Spleen (tissue), 11 donors: ENCODE results near the gene HFE. TPM values are rescaled to one million over a fixed set of nuclear protein-coding genes. Genes with fewer than 3 reads are reported as not detected.

Experiments used
- DNase-seq: peaks from one replicate; pipeline ENCODE4 v3.0.0-alpha.2; 2020
- H3K27ac ChIP-seq, 8 donors: fragments of 200-600 bp; sonication (generic) in 7 of 8; 1 replicate in 4 of 8; 2 replicates in 4 of 8; pipeline versions ENCODE4 v1.5.0 to v1.8.0; 2016 to 2021; ENCODE audit warnings: inconsistent platforms in 4 of 8, mild to moderate bottlenecking in 4 of 8, moderate library complexity in 1 of 8
- H3K27me3 ChIP-seq, 7 donors: fragments of 200-600 bp; sonication (generic) in 6 of 7; replicated peaks in 1 of 7; 1 replicate in 4 of 7; 2 replicates in 3 of 7; pipeline versions ENCODE4 v1.5.0 to v1.8.0; 2016 to 2021; ENCODE audit warnings: inconsistent platforms in 3 of 7, mild to moderate bottlenecking in 1 of 7
- H3K36me3 ChIP-seq, 6 donors: fragments of 200-600 bp; sonication (generic) in 5 of 6; 1 replicate in 4 of 6; 2 replicates in 2 of 6; pipeline versions ENCODE4 v1.5.0 to v1.8.0; 2016 to 2021; ENCODE audit warnings: inconsistent platforms in 2 of 6
- H3K4me1 ChIP-seq, 6 donors: fragments of 200-600 bp; sonication (generic) in 5 of 6; 1 replicate in 3 of 6; 2 replicates in 3 of 6; pipeline versions ENCODE4 v1.5.0 to v1.8.0; 2016 to 2021; ENCODE audit warnings: inconsistent platforms in 3 of 6
- H3K4me3 ChIP-seq, 8 donors: fragments of 200-600 bp; sonication (generic) in 7 of 8; 1 replicate in 4 of 8; 2 replicates in 4 of 8; pipeline versions ENCODE4 v1.5.0 to v1.8.0; 2016 to 2021; ENCODE audit warnings: inconsistent platforms in 4 of 8, mild to moderate bottlenecking in 4 of 8, moderate library complexity in 2 of 8
- H3K9me3 ChIP-seq, 8 donors: fragments of 200-600 bp; sonication (generic) in 7 of 8; 1 replicate in 4 of 8; 2 replicates in 4 of 8; pipeline versions ENCODE4 v1.5.0 to v1.8.0; 2016 to 2021; ENCODE audit warnings: inconsistent platforms in 4 of 8
- POLR2A ChIP-seq, 3 donors: fragments of 450-650 bp; IDR thresholded peaks; one replicate each; pipeline ENCODE4 v1.5.1; 2017; ENCODE audit warnings: antibody characterized with exemption in 3 of 3, mild to moderate bottlenecking in 1 of 3
- POLR2AphosphoS5 ChIP-seq, 3 donors: sonication (generic); formaldehyde crosslinking; IDR thresholded peaks; one replicate each; pipeline ENCODE4 v1.5.1; 2017; ENCODE audit warnings: antibody characterized with exemption in 3 of 3
- whole genome bisulfite sequencing, 5 donors: extraction: QIAGEN DNeasy Blood & Tissue Kit in 3 of 5; methylation state at CpG; one replicate each; pipeline versions ENCODE4 v1.1.5 to v1.1.7; 2013 to 2018; 5-methylcytosine and 5-hydroxymethylcytosine counted together
- intact Hi-C: fragments of 100-400 bp; cut with DNase I; formaldehyde crosslinking; loops from one replicate; pipeline ENCODE4 v1.15.0; 2023; ENCODE audit warnings: low total_unique reads
- polyA plus RNA-seq, 3 donors: library from polyadenylated mRNA; stranded (reverse); fragments of 200-250 nt; gene quantifications; one replicate each; pipeline ENCODE4 v1.2.1, GENCODE V29; 2013
- total RNA-seq, 7 donors: library from RNA; depleted of rRNA in 3 of 7; stranded (reverse); fragments of >200 nt in 3 of 7; fragmentation: NEBNext Ultra II Directional in 4 of 7; extraction: Animal tissue kit (Norgen Biotek cat#: 25700) in 4 of 7; gene quantifications; one replicate each; pipeline versions ENCODE4 v1.1.0 to v1.2.1, GENCODE V29; 2016 to 2021
- TF ChIP-seq, protein P1 (sequence below), 11 experiments: fragments of 200-600 bp in 7 of 11; fragments of 450-650 bp in 4 of 11; sonication (generic) in 4 of 11; IDR thresholded peaks in 8 of 11; conservative IDR thresholded peaks in 3 of 11; 1 replicate in 7 of 11; 2 replicates in 4 of 11; pipeline versions ENCODE4 v1.4.0 to v1.8.0; 2016 to 2021; ENCODE audit warnings: antibody characterized with exemption in 11 of 11, inconsistent platforms in 4 of 11, mild to moderate bottlenecking in 1 of 11
- donor health status: healthy with polysubstance abuse.
- donor health status: DM: no; HTN: no; CAD: no; lungs with moderate emphysema.
- donor health status: DM: no; HTN: no; CAD: no.
- donor health status: Bipolar disorder and iron deficiency.
- donor health status: healthy.
- donor health status: DM: no; HTN: no; CAD: no.
- donor health status: DM: yes; HTN: yes; CAD: no.

The HFE gene
- total and polyA plus RNA-seq, 10 donors, result 2.4 to 30.3 (median 14.1) TPM

- no peak for TF ChIP-seq POLR2AphosphoS5 (IDR thresholded peaks at IDR 0.05)
- no peak for TF ChIP-seq POLR2A (IDR thresholded peaks at IDR 0.05)
- TF ChIP-seq, protein P1, sequence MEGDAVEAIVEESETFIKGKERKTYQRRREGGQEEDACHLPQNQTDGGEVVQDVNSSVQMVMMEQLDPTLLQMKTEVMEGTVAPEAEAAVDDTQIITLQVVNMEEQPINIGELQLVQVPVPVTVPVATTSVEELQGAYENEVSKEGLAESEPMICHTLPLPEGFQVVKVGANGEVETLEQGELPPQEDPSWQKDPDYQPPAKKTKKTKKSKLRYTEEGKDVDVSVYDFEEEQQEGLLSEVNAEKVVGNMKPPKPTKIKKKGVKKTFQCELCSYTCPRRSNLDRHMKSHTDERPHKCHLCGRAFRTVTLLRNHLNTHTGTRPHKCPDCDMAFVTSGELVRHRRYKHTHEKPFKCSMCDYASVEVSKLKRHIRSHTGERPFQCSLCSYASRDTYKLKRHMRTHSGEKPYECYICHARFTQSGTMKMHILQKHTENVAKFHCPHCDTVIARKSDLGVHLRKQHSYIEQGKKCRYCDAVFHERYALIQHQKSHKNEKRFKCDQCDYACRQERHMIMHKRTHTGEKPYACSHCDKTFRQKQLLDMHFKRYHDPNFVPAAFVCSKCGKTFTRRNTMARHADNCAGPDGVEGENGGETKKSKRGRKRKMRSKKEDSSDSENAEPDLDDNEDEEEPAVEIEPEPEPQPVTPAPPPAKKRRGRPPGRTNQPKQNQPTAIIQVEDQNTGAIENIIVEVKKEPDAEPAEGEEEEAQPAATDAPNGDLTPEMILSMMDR (IDR thresholded peaks at IDR 0.05 in 8 of 11, conservative IDR thresholded peaks at IDR 0.05 in 3 of 11), result no peak
- H3K9me3 ChIP-seq, result no peaks in the 10 kb centered on the region
- no peaks in the 10 kb centered on the region for H3K27me3 ChIP-seq
- peaks cover 0 to 94% (median 34%) of the 10 kb centered on the region in 6 donors for H3K36me3 ChIP-seq
- H3K27ac ChIP-seq, result peak overlapping the region in 1 of 8 donors; percentile 29
- intact Hi-C loops, result no loop called here
- H3K4me3 ChIP-seq, result no peak overlapping the region
- peaks cover 7 to 100% (median 52%) of the 10 kb centered on the region in 6 donors for H3K4me1 ChIP-seq
- no peak for DNase-seq
- 88 to 91% (median 89%) methylated on average over 2 of the region's 2 CpGs for WGBS, 5 donors
These were observed 46.5 kb downstream of the HFE start for GRCh38 chr6:26133730-26134129.

- no peak overlapping the region for H3K4me3 ChIP-seq
- H3K27me3 ChIP-seq, result no peaks in the 10 kb centered on the region
- DNase-seq, result no peak
- no peaks in the 10 kb centered on the region for H3K9me3 ChIP-seq
- peaks cover 0 to 83% (median 31%) of the 10 kb centered on the region in 6 donors for H3K4me1 ChIP-seq
- TF ChIP-seq, protein P1 (IDR thresholded peaks at IDR 0.05 in 8 of 11, conservative IDR thresholded peaks at IDR 0.05 in 3 of 11), result no peak
- TF ChIP-seq POLR2A (IDR thresholded peaks at IDR 0.05), result no peak
- no peak for TF ChIP-seq POLR2AphosphoS5 (IDR thresholded peaks at IDR 0.05)
- peaks cover 0 to 93% (median 25%) of the 10 kb centered on the region in 6 donors for H3K36me3 ChIP-seq
- H3K27ac ChIP-seq, result peak overlapping the region in 2 of 8 donors; percentile 13 to 23
- intact Hi-C loops, result no loop called here
These were observed 49.1 kb downstream of the HFE start for GRCh38 chr6:26136321-26136720.

GRCh38 chr6:26140254-26140966 lies 53.2 kb downstream of the HFE start:
- 83 to 91% (median 88%) methylated on average over 4 of the region's 4 CpGs for WGBS, 5 donors
- intact Hi-C loops, result no loop called here
- Histone ChIP-seq H3K4me1 (peaks cover 0 to 42% (median 11%) of the 10 kb centered on the region in 6 donors), H3K27ac (no peak overlapping the region), H3K27me3 (no peaks in the 10 kb centered on the region), H3K36me3 (peaks cover 0 to 59% (median 21%) of the 10 kb centered on the region in 6 donors), H3K9me3 (no peaks in the 10 kb centered on the region), H3K4me3 (no peak overlapping the region)
- DNase-seq, result no peak
- TF ChIP-seq POLR2A (IDR thresholded peaks at IDR 0.05) (no peak), POLR2AphosphoS5 (IDR thresholded peaks at IDR 0.05) (no peak)
- TF ChIP-seq, protein P1 (IDR thresholded peaks at IDR 0.05 in 8 of 11, conservative IDR thresholded peaks at IDR 0.05 in 3 of 11), result no peak

- Histone ChIP-seq H3K27me3 (no peaks in the 10 kb centered on the region), H3K36me3 (peaks cover 0 to 53% (median 19%) of the 10 kb centered on the region in 6 donors), H3K4me1 (peaks cover 0 to 37% (median 8%) of the 10 kb centered on the region in 6 donors), H3K9me3 (no peaks in the 10 kb centered on the region), H3K4me3 (no peak overlapping the region), H3K27ac (no peak overlapping the region)
- 93 to 98% (median 93%) methylated on average over 3 of the region's 3 CpGs for WGBS, 5 donors
- no peak for TF ChIP-seq POLR2A (IDR thresholded peaks at IDR 0.05)
- TF ChIP-seq POLR2AphosphoS5 (IDR thresholded peaks at IDR 0.05), result no peak
- TF ChIP-seq, protein P1 (IDR thresholded peaks at IDR 0.05 in 8 of 11, conservative IDR thresholded peaks at IDR 0.05 in 3 of 11), result no peak
- DNase-seq, result no peak
- intact Hi-C loops, result no loop called here
These were observed 53.7 kb downstream of the HFE start for GRCh38 chr6:26140967-26141294.
